Measurements from ENCODE around the gene ZSCAN21.

DNA sequence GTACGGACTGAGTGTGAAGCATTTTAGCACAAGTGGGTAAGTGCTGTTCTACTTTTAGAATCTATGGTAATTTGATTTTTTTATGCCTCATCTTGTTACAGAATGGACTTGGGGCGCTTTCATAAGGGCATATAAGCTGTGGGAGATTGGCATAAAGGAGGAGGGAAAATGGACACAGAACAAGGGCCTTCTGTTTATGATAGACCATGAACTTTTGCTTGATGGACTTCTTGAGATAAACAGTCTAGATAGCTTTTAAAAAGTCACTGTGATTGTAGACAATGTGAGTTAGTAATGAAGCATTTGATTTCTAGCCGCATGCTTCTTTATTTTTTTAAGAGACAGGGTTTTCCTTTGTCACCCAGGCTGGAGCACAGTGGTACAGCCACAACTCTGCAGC lies 2.0 kb downstream of the ZSCAN21 start:
- TF ChIP-seq, protein P1, sequence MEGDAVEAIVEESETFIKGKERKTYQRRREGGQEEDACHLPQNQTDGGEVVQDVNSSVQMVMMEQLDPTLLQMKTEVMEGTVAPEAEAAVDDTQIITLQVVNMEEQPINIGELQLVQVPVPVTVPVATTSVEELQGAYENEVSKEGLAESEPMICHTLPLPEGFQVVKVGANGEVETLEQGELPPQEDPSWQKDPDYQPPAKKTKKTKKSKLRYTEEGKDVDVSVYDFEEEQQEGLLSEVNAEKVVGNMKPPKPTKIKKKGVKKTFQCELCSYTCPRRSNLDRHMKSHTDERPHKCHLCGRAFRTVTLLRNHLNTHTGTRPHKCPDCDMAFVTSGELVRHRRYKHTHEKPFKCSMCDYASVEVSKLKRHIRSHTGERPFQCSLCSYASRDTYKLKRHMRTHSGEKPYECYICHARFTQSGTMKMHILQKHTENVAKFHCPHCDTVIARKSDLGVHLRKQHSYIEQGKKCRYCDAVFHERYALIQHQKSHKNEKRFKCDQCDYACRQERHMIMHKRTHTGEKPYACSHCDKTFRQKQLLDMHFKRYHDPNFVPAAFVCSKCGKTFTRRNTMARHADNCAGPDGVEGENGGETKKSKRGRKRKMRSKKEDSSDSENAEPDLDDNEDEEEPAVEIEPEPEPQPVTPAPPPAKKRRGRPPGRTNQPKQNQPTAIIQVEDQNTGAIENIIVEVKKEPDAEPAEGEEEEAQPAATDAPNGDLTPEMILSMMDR (conservative IDR thresholded peaks at IDR 0.05; ENCODE audit: low read depth, low read length) = no peak
- no peak for TF ChIP-seq MAZ (IDR thresholded peaks at IDR 0.05; ENCODE audit: borderline replicate concordance, low read depth, low read length)
- TF ChIP-seq RFX5 (IDR thresholded peaks at IDR 0.05; ENCODE audit: low read depth, low read length) = no peak
- TF ChIP-seq BHLHE40 (IDR thresholded peaks at IDR 0.05; ENCODE audit: low read depth, low read length) = no peak
- TF ChIP-seq MXI1 (IDR thresholded peaks at IDR 0.05; ENCODE audit: borderline replicate concordance, low read depth, low read length) = no peak
- TF ChIP-seq POLR2A (IDR thresholded peaks at IDR 0.05; ENCODE audit: low read depth, low read length) = no peak
- TF ChIP-seq RAD21 (IDR thresholded peaks at IDR 0.05; ENCODE audit: low read length) = no peak
- TF ChIP-seq, protein P2, sequence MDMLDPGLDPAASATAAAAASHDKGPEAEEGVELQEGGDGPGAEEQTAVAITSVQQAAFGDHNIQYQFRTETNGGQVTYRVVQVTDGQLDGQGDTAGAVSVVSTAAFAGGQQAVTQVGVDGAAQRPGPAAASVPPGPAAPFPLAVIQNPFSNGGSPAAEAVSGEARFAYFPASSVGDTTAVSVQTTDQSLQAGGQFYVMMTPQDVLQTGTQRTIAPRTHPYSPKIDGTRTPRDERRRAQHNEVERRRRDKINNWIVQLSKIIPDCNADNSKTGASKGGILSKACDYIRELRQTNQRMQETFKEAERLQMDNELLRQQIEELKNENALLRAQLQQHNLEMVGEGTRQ (IDR thresholded peaks at IDR 0.05; ENCODE audit: low read depth, low read length) = no peak
- TF ChIP-seq, protein P3, sequence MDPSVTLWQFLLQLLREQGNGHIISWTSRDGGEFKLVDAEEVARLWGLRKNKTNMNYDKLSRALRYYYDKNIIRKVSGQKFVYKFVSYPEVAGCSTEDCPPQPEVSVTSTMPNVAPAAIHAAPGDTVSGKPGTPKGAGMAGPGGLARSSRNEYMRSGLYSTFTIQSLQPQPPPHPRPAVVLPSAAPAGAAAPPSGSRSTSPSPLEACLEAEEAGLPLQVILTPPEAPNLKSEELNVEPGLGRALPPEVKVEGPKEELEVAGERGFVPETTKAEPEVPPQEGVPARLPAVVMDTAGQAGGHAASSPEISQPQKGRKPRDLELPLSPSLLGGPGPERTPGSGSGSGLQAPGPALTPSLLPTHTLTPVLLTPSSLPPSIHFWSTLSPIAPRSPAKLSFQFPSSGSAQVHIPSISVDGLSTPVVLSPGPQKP (IDR thresholded peaks at IDR 0.05; ENCODE audit: borderline replicate concordance, low read depth, low read length) = no peak
- no peak for TF ChIP-seq MAFK (IDR thresholded peaks at IDR 0.05; ENCODE audit: low read depth, low read length)
- no peak for TF ChIP-seq CEBPB (IDR thresholded peaks at IDR 0.05; ENCODE audit: low read depth, low read length)
- TF ChIP-seq RCOR1 (IDR thresholded peaks at IDR 0.05; ENCODE audit: insufficient replicate concordance, low read length) = no peak
- TF ChIP-seq CHD1 (IDR thresholded peaks at IDR 0.05; ENCODE audit: low read depth, low read length) = no peak
- TF ChIP-seq FOS (IDR thresholded peaks at IDR 0.05; ENCODE audit: low read depth, low read length) = no peak

Measured in IMR-90 (cell line).